ENCODE data around the gene RAPGEF5. TPM values are rescaled to one million over a fixed set of nuclear protein-coding genes. Genes with fewer than 3 reads are reported as not detected.

Gene RAPGEF5
- total and polyA plus RNA-seq, 10 of the 15 experiments (the other 5 are each of a cell fraction or from before 2014, with no cell fraction given), result 0.38 to 4.0 (median 1.6) TPM; not detected in 1

- H2AFZ ChIP-seq (ENCODE audit: control insufficient read depth, low read depth, low read length), result no peak overlapping the region
- WGBS (ENCODE audit: insufficient coverage, insufficient replicate concordance, low lambda C conversion rate, missing lambda C conversion rate), result 2% methylated on average over 3 of the region's 4 CpGs
- H3K4me2 ChIP-seq (ENCODE audit: control insufficient read depth, insufficient read depth), result no peak overlapping the region
- no peak overlapping the region for H3K9ac ChIP-seq (ENCODE audit: control insufficient read depth, insufficient read depth, low read length)
- no peak for ATAC-seq
- ChIA-PET CTCF (interaction anchor here (0.6 kb wide), 1 partner anchor 183 kb away, joined by 4 read pairs; no protein-coding TSS in a partner anchor), POLR2A (no interaction called here), RAD21 (ENCODE audit: unreplicated experiment) (interaction anchor here (0.8 kb wide), 1 partner anchor 144 kb away, joined by 3 read pairs; no protein-coding TSS in a partner anchor), SMC1A (ENCODE audit: uncharacterized antibody, unreplicated experiment) (interaction anchor here (0.6 to 2.6 kb wide), 4 partner anchors 14 to 971 kb away, joined by 3 to 6 read pairs (median 4); no protein-coding TSS in a partner anchor)
- no peaks in the 10 kb centered on the region; the same call in 1 of the 2 replicates for H3K4me1 ChIP-seq (ENCODE audit: control insufficient read depth, insufficient read depth, low read length)
- no peaks in the 10 kb centered on the region for H3K9me3 ChIP-seq (replicated peaks; ENCODE audit: control insufficient read depth, insufficient read depth, low read length)
- no peaks in the 10 kb centered on the region for H3K36me3 ChIP-seq (ENCODE audit: control insufficient read depth in 2 of 2, insufficient read depth in 2 of 2, low read length in 1 of 2)
- no peaks in the 10 kb centered on the region for H4K20me1 ChIP-seq (ENCODE audit: control insufficient read depth, insufficient read depth)
- H3K27ac ChIP-seq (ENCODE audit: control insufficient read depth, insufficient read depth), result no peak overlapping the region
- H3K27me3 ChIP-seq (replicated peaks in 1 of 2; ENCODE audit: control insufficient read depth in 2 of 2, insufficient read depth in 2 of 2, low read length in 1 of 2), result no peaks in the 10 kb centered on the region
- in situ Hi-C loops (cut with MboI), result no loop called here
- no peak overlapping the region for H3K4me3 ChIP-seq
- intact Hi-C loops (cut with micrococcal nuclease; ENCODE audit: unreplicated experiment), result no loop called here
- BruUV-seq (replicated peaks), result no TSS peak
- no peaks in the 10 kb centered on the region for H3K79me2 ChIP-seq (ENCODE audit: control insufficient read depth, insufficient read depth, low read length)
- DNase-seq (ENCODE audit: low read depth, low spot score), result no peak
- no peak for FAIRE-seq
- TF ChIP-seq ETV6 (conservative IDR thresholded peaks at IDR 0.05 in 1 of 2, IDR thresholded peaks at IDR 0.05 in 1 of 2; ENCODE audit: borderline replicate concordance in 1 of 2, low read depth in 1 of 2), result no peak
- TF ChIP-seq NBN (IDR thresholded peaks at IDR 0.05), result no peak
- TF ChIP-seq RCOR1 (conservative IDR thresholded peaks at IDR 0.05; ENCODE audit: low read depth, low read length), result no peak
- TF ChIP-seq, protein P1, sequence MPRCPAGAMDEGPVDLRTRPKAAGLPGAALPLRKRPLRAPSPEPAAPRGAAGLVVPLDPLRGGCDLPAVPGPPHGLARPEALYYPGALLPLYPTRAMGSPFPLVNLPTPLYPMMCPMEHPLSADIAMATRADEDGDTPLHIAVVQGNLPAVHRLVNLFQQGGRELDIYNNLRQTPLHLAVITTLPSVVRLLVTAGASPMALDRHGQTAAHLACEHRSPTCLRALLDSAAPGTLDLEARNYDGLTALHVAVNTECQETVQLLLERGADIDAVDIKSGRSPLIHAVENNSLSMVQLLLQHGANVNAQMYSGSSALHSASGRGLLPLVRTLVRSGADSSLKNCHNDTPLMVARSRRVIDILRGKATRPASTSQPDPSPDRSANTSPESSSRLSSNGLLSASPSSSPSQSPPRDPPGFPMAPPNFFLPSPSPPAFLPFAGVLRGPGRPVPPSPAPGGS (IDR thresholded peaks at IDR 0.05; ENCODE audit: borderline replicate concordance, insufficient read depth, low read depth, low read length, poor library complexity, severe bottlenecking), result no peak
- TF ChIP-seq MTA2 (IDR thresholded peaks at IDR 0.05; ENCODE audit: low read depth), result no peak
- no peak for TF ChIP-seq RELA (IDR thresholded peaks at IDR 0.05; ENCODE audit: borderline replicate concordance, partially characterized antibody)
- no peak for TF ChIP-seq SUPT20H (IDR thresholded peaks at IDR 0.05; ENCODE audit: borderline replicate concordance, control insufficient read depth, low read depth, low read length)
- TF ChIP-seq LARP7 (IDR thresholded peaks at IDR 0.05), result no peak
- no peak for TF ChIP-seq ASH2L (IDR thresholded peaks at IDR 0.05; ENCODE audit: borderline replicate concordance, low read depth)
- no peak for TF ChIP-seq HDAC2 (IDR thresholded peaks at IDR 0.05)
- TF ChIP-seq MEF2B (IDR thresholded peaks at IDR 0.05; ENCODE audit: partially characterized antibody, poor library complexity, severe bottlenecking), result no peak
- no peak for TF ChIP-seq STAT1 (conservative IDR thresholded peaks at IDR 0.05)
- TF ChIP-seq YY1 (IDR thresholded peaks at IDR 0.05; ENCODE audit: low read depth, low read length), result no peak
- TF ChIP-seq SRF (IDR thresholded peaks at IDR 0.05; ENCODE audit: low read depth in 2 of 2, low read length in 2 of 2), result no peak
- TF ChIP-seq CUX1 (IDR thresholded peaks at IDR 0.05; ENCODE audit: insufficient replicate concordance, low read depth, low read length), result no peak
- TF ChIP-seq NR2C2 (IDR thresholded peaks at IDR 0.05; ENCODE audit: borderline replicate concordance, control insufficient read depth, insufficient read length, low read depth), result no peak
- TF ChIP-seq PKNOX1 (IDR thresholded peaks at IDR 0.05), result no peak
- TF ChIP-seq ZNF384 (IDR thresholded peaks at IDR 0.05; ENCODE audit: borderline replicate concordance, low read depth, low read length), result no peak
These were observed 40.0 kb downstream of the RAPGEF5 start for GRCh38 chr7:22316914-22317313.

Measured in GM12878 (cell line).